CD1c-positive myeloid dendritic cell (primary cell): Measurements from ENCODE around the gene KRT6B.
"Not testable (repeated sequence)": the region's sequence is repeated elsewhere in the genome, so short reads cannot be mapped to it uniquely, and the experiment has no call there.

ENCODE experiments used
- DNase-seq: peaks from one replicate; pipeline ENCODE4 v3.0.0-alpha.2; 2016; ENCODE audit errors: extremely low spot score

Gene KRT6B

DNA sequence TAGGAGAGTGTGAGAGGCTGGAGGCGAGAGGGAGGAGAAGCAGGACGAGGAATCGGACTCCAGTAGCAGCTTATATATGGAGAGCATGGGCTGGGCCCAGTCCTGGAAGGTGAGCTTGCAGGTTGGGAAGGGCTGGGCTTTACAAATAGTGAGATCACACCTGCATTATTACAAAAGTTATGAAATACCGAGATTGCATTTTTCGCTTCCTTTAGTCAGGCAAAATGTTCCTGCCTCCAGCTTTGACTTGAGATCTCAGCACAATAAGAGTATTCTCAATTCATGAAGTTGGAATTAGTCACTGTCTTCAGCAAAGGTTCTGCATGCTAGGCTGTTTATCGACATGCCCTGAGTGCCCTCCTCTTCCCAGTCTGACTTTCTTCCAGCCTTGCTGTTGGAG, at the start of gene KRT6B:
Gene KRT6B, minus strand, starts transcription at position 46 of the 400 bp plus-strand sequence. CDS start 68 bp downstream, outside the sequence.
- DNase-seq: no peak

- DNase-seq: no peak
Measured at GRCh38 chr12:52501490-52501889, 49.5 kb upstream of the KRT6B start.

DNA sequence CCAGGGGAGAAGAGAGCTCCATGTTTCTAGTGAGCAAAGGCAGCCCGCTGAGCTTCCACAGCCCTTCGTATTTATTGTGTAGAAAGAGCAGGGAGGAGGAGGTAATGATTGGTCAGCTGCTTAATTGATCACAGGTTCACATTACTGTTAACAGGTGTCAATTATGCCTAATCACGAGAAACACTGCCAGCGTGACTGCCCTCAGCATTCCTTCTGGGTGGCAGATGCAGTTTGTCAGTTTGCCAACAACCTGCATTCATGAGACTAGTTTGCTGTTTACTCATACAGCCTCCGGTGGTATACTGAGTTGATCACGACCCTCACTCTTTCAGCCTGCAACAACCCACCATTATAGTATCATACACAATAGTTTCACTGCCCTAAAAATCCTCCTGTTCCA, 48.6 kb upstream of the KRT6B start:
- not testable (repeated sequence) for DNase-seq

DNA sequence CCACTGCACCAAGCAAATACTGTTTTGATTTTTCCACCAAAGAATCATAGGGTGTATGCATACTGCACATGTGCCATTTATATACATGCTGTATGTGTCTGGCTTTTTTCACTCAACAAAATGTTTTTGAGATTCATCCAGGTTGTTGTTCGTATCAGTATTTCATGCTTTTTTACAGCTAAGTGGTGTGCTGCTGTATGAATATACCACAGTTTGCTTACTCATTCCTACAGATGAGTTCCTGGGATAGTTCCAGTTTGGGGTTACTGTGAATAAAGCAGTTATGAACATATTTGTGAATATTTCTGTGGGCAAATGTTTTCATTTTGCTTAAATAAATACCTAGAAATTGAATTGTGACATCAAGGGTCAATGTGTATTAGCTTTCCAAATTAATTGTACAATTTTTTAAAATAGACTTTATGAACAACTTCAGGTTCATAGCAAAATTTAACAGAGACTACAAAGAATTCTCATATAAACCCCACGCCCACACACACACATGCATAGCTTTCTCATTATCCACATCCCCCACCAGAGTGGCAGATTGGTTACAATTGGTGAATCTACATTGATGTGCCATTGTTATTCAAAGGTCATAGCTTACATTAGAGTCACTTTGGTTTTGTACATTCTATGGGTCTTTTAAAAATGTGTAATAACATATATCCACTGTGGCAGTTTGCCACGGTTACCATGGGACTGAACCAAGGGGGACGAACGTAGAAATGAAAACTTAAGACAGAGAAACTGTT, 48.0 kb upstream of the KRT6B start:
- no peak for DNase-seq

GRCh38 chr12:52498946-52499345, 47.0 kb upstream of the KRT6B start:
- no peak for DNase-seq

- DNase-seq: no peak
Measured at GRCh38 chr12:52497975-52498374, 46.0 kb upstream of the KRT6B start.

DNA sequence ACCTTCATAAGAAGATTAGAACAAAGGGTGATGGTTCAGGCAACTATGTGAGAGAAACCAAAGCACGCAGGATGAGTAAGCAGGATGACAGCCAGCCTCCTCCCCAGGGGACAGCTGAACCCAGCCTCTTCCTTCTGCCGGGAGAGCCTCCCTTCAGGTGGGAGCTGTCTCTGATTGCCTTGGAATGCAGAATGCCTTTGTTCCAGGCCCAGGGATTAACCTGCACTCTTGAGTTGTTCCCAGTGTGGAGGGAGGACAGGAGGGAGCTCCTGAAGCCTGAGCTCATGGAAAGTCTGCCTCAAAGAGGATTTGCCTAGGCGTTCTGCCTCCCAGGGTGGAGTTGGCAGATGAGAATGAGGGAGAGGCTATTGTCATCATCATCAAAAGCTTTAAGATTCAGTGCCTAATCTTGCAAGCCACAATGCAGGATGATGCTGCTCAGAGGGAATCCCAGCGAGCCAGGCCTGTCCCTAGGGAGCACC, 44.7 kb upstream of the KRT6B start:
- no peak for DNase-seq

- DNase-seq: no peak
Measured at GRCh38 chr12:52496054-52496453, 44.1 kb upstream of the KRT6B start.

GRCh38 chr12:52495389-52495788, 43.4 kb upstream of the KRT6B start:
- DNase-seq: no peak

DNA sequence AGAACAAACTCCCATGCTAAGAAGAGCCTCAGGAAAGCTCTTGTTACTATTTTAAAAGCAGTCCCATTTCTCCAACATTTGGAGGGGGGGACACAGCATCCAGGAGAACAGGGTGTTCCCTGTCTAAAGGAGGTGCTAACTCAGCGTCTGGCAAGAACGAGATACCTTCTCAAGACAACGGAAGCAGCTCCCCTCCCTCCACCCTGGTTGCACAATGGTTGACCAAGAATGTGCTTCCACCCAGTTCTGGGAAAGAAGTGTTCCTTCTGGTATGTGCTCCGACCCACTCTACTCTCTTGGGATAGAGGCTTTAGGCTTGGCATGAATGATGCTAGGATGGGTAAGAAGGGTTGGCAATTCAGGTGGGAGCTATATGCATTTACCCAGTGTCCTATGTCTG, 42.6 kb upstream of the KRT6B start:
- no peak for DNase-seq

GRCh38 chr12:52494100-52494499, 42.2 kb upstream of the KRT6B start:
- no peak for DNase-seq

- no peak for DNase-seq
Measured at GRCh38 chr12:52493172-52493571, 41.2 kb upstream of the KRT6B start, which contains the start of gene KRT6A. Gene KRT6A (minus strand): TSS chr12:52493257. CDS start chr12:52493188, 69 bp downstream.

- DNase-seq: not testable (repeated sequence)
Measured at GRCh38 chr12:52492405-52492804, 40.5 kb upstream of the KRT6B start.

DNA sequence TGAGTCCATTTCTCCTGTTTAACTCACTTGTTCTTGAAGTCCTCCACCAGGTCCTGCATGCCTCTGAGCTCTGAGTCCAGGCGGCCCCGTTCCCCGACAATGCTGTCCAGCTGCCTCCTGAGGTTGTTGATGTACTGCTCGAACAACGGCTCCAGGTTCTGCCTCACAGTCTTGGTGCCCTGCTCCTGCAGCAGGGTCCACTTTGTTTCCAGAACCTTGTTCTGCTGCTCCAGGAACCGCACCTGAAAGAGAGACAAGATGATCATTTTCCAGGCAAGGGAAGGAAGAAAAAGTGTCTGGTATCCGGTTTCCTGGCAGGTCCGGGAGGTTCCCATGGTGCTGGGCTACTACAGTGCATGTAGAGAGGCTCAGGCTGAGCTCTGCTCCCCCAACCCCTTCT, 39.5 kb upstream of the KRT6B start:
- DNase-seq: not testable (repeated sequence)

GRCh38 chr12:52488736-52489135, 36.8 kb upstream of the KRT6B start:
- DNase-seq: no peak

GRCh38 chr12:52487744-52488443, 35.9 kb upstream of the KRT6B start:
- DNase-seq: not testable (repeated sequence)

- DNase-seq: no peak
Measured at GRCh38 chr12:52487211-52487610, 35.3 kb upstream of the KRT6B start.

- no peak for DNase-seq
Measured at GRCh38 chr12:52486166-52487105, 34.5 kb upstream of the KRT6B start.

DNA sequence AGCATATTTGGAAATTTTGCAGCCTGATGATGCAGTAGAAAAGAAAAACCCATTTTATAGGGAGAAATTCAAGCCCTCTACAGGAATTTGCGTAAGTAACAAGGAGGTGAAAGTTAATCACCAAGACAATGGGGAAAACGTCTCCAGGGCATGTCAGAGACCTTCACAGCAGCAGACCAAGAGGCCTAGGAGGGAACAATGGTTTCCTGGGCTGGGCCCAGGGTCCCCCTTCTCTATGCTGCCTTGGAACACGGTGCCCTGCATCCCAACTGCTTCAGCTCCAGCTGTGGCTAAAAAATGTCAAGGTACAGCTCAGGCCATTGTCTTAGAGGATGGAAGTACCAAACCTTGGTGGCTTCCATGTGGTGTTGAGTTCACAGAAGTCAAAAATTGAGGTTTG, 28.1 kb upstream of the KRT6B start:
- no peak for DNase-seq

GRCh38 chr12:52477651-52478050, 25.7 kb upstream of the KRT6B start:
- DNase-seq: no peak

- no peak for DNase-seq
Measured at GRCh38 chr12:52474212-52474611, 22.3 kb upstream of the KRT6B start.

- no peak for DNase-seq
Measured at GRCh38 chr12:52473768-52474167, 21.8 kb upstream of the KRT6B start, which contains the start of gene KRT6C. Gene KRT6C (minus strand): TSS chr12:52473805. CDS start chr12:52473737, 68 bp downstream.
